GM19351 (cell line): Measurements from ENCODE around the gene PRSS58.

Experiments used
- ATAC-seq: cut with Tn5 transposase; IDR thresholded peaks from one replicate; pipeline ENCODE4 v1.9.1; 2021; ENCODE audit warnings: mild to moderate bottlenecking, moderate library complexity; ENCODE audit not compliant: unreplicated experiment

The PRSS58 gene

GRCh38 chr7:142228537-142229104, 29.2 kb downstream of the PRSS58 start:
- no peak for ATAC-seq
